ENCODE measurements around the gene REV1. TPM values are rescaled to one million over a fixed set of nuclear protein-coding genes. Genes with fewer than 3 reads are reported as not detected.

The REV1 gene
- total and polyA plus RNA-seq, 9 of the 15 experiments (the other 6 are each of a cell fraction or from before 2014, with no cell fraction given) = 12.8 to 54.4 (median 29.6) TPM

GRCh38 chr2:99488539-99489062 is 1.2 kb downstream of the REV1 start (continued):
- TF ChIP-seq ZBTB5 (IDR thresholded peaks at IDR 0.05) = no peak

- no peak overlapping the region for H3K9ac ChIP-seq (ENCODE audit: insufficient read depth in 1 of 2, low read depth in 2 of 2, low read length in 2 of 2)
- peaks cover 10 to 27% of the 10 kb centered on the region in 2 experiments for H3K4me1 ChIP-seq (replicated peaks in 1 of 2; ENCODE audit: control insufficient read depth in 2 of 2, insufficient read depth in 2 of 2, low read length in 2 of 2)
- H3K36me3 ChIP-seq (ENCODE audit: control insufficient read depth, insufficient read depth, low read length) = peaks cover 3% of the 10 kb centered on the region; the same call in 1 of the 3 replicates
- H3K27ac ChIP-seq (ENCODE audit: extremely low read depth, low read depth, low read length) = no peak overlapping the region
- H3K4me3 ChIP-seq = no peak overlapping the region
- no CpG with 5 or more reads among the region's 4 CpGs for WGBS (ENCODE audit: insufficient coverage, low coverage, missing lambda C conversion rate)
- DNase-seq (ENCODE audit: extremely low read depth in 1 of 4, low spot score in 3 of 4) = no peak
- BruUV-seq (replicated peaks) = no TSS peak
- H3K9me3 ChIP-seq (replicated peaks; ENCODE audit: control insufficient read depth, insufficient read depth, low read depth, low read length) = no peaks in the 10 kb centered on the region
- in situ Hi-C loops (cut with MboI) = no loop called here
- H4K20me1 ChIP-seq (replicated peaks; ENCODE audit: control insufficient read depth, insufficient read depth, low read length) = peaks cover 9% of the 10 kb centered on the region
- H2AFZ ChIP-seq (ENCODE audit: low read depth, low read length) = no peak overlapping the region
- peaks cover 56% of the 10 kb centered on the region for H3K79me2 ChIP-seq (ENCODE audit: control insufficient read depth, insufficient read depth, low read length)
- POLR2A ChIA-PET = no interaction called here
- intact Hi-C loops (cut with micrococcal nuclease) = no loop called here
- no peak overlapping the region for H3K4me2 ChIP-seq (ENCODE audit: insufficient read depth, low read length)
- CTCF ChIA-PET (ENCODE audit: low intra/inter-chr PET ratio) = no interaction called here
- no peak for ATAC-seq
- no peaks in the 10 kb centered on the region for H3K27me3 ChIP-seq (ENCODE audit: control insufficient read depth in 2 of 2, insufficient read depth in 2 of 2, low read length in 2 of 2)
- no peak for FAIRE-seq
- TF ChIP-seq DNMT1 (IDR thresholded peaks at IDR 0.05) = no peak
- no peak for TF ChIP-seq LEF1 (IDR thresholded peaks at IDR 0.05)
- no peak for TF ChIP-seq ARID1B (IDR thresholded peaks at IDR 0.05)
- TF ChIP-seq CTBP1 (IDR thresholded peaks at IDR 0.05; ENCODE audit: borderline replicate concordance) = no peak
- no peak for TF ChIP-seq RERE (CRISPR knock-in tag; IDR thresholded peaks at IDR 0.05; ENCODE audit: borderline replicate concordance)
- no peak for TF ChIP-seq EP300 (IDR thresholded peaks at IDR 0.05; ENCODE audit: low read length)
- TF ChIP-seq C11orf30 (IDR thresholded peaks at IDR 0.05; ENCODE audit: low read depth) = no peak
- TF ChIP-seq SMARCB1 (IDR thresholded peaks at IDR 0.05; ENCODE audit: insufficient read length, low read depth) = no peak
- TF ChIP-seq E2F5 (CRISPR knock-in tag; IDR thresholded peaks at IDR 0.05) = no peak
- TF ChIP-seq TCF7L2 (IDR thresholded peaks at IDR 0.05; ENCODE audit: low read depth, low read length) = no peak
- no peak for TF ChIP-seq ETV1 (tag; conservative IDR thresholded peaks at IDR 0.05; ENCODE audit: low read depth)
- no peaks in the 10 kb centered on the region for H3K9me1 ChIP-seq (ENCODE audit: control insufficient read depth, insufficient read depth, low read length)
These were observed 1.9 kb downstream of the REV1 start for GRCh38 chr2:99487906-99488305.
